Activated T-cell treated with anti-CD3 and anti-CD28 coated beads, Interleukin-2, amount 50 U/mL, for 24 hours (primary cell): ENCODE data around the gene ZNF341.

ENCODE experiments used
- DNase-seq: peaks from one replicate; pipeline ENCODE4 v3.0.0-alpha.2; 2020
- H3K27ac Mint-ChIP-seq: 2 replicates; pipeline ENCODE4 v1.8.0; 2020; ENCODE audit warnings: mild to moderate bottlenecking, mixed read lengths
- H3K27me3 Mint-ChIP-seq: 2 replicates; pipeline ENCODE4 v1.8.0; 2020; ENCODE audit warnings: mixed read lengths
- H3K36me3 Mint-ChIP-seq: 2 replicates; pipeline ENCODE4 v1.8.0; 2020; ENCODE audit warnings: low read depth, mixed read lengths
- H3K4me1 Mint-ChIP-seq: 2 replicates; pipeline ENCODE4 v1.8.0; 2020; ENCODE audit warnings: low read depth, mixed read lengths
- H3K4me3 Mint-ChIP-seq: 2 replicates; pipeline ENCODE4 v1.8.0; 2020; ENCODE audit warnings: mild to moderate bottlenecking, moderate library complexity, mixed read lengths
- H3K9me3 Mint-ChIP-seq: 2 replicates; pipeline ENCODE4 v1.8.0; 2020; ENCODE audit warnings: mixed read lengths

Gene ZNF341

GRCh38 chr20:33765099-33765498, 33.3 kb downstream of the ZNF341 start:
- H3K9me3 Mint-ChIP-seq: no peaks in the 10 kb centered on the region
- no peak for DNase-seq
- no peaks in the 10 kb centered on the region for H3K4me1 Mint-ChIP-seq
- no peak overlapping the region for H3K27ac Mint-ChIP-seq
- no peaks in the 10 kb centered on the region for H3K27me3 Mint-ChIP-seq
- H3K4me3 Mint-ChIP-seq: no peak overlapping the region
- peaks cover 56% of the 10 kb centered on the region for H3K36me3 Mint-ChIP-seq

GRCh38 chr20:33765592-33765991, 33.8 kb downstream of the ZNF341 start:
- Mint-ChIP-seq H3K36me3 (peaks cover 59% of the 10 kb centered on the region), H3K9me3 (no peaks in the 10 kb centered on the region), H3K27ac (no peak overlapping the region), H3K4me1 (no peaks in the 10 kb centered on the region), H3K27me3 (no peaks in the 10 kb centered on the region), H3K4me3 (no peak overlapping the region)
- DNase-seq: no peak

- Mint-ChIP-seq H3K27me3 (no peaks in the 10 kb centered on the region), H3K4me3 (no peak overlapping the region), H3K4me1 (no peaks in the 10 kb centered on the region), H3K27ac (no peak overlapping the region), H3K9me3 (no peaks in the 10 kb centered on the region), H3K36me3 (peaks cover 56% of the 10 kb centered on the region)
- DNase-seq: no peak
Observed at GRCh38 chr20:33766686-33767085, 34.9 kb downstream of the ZNF341 start.

GRCh38 chr20:33767777-33768138, 36.0 kb downstream of the ZNF341 start:
- no peaks in the 10 kb centered on the region for H3K9me3 Mint-ChIP-seq
- no peak overlapping the region for H3K27ac Mint-ChIP-seq
- no peaks in the 10 kb centered on the region for H3K4me1 Mint-ChIP-seq
- no peak for DNase-seq
- H3K27me3 Mint-ChIP-seq: no peaks in the 10 kb centered on the region
- peaks cover 54% of the 10 kb centered on the region for H3K36me3 Mint-ChIP-seq
- no peak overlapping the region for H3K4me3 Mint-ChIP-seq

GRCh38 chr20:33769043-33769442, 37.2 kb downstream of the ZNF341 start:
- Mint-ChIP-seq H3K4me3 (no peak overlapping the region), H3K27me3 (no peaks in the 10 kb centered on the region), H3K36me3 (peaks cover 55% of the 10 kb centered on the region), H3K9me3 (no peaks in the 10 kb centered on the region), H3K27ac (no peak overlapping the region), H3K4me1 (peaks cover 9% of the 10 kb centered on the region)
- no peak for DNase-seq

GRCh38 chr20:33770005-33770404, 38.2 kb downstream of the ZNF341 start:
- H3K27ac Mint-ChIP-seq: no peak overlapping the region
- H3K36me3 Mint-ChIP-seq: peaks cover 57% of the 10 kb centered on the region
- DNase-seq: no peak
- H3K4me1 Mint-ChIP-seq: peaks cover 10% of the 10 kb centered on the region
- no peaks in the 10 kb centered on the region for H3K27me3 Mint-ChIP-seq
- H3K4me3 Mint-ChIP-seq: no peak overlapping the region
- no peaks in the 10 kb centered on the region for H3K9me3 Mint-ChIP-seq

- H3K27ac Mint-ChIP-seq: no peak overlapping the region
- no peak for DNase-seq
- H3K4me3 Mint-ChIP-seq: no peak overlapping the region
- H3K27me3 Mint-ChIP-seq: no peaks in the 10 kb centered on the region
- peaks cover 44% of the 10 kb centered on the region for H3K36me3 Mint-ChIP-seq
- H3K4me1 Mint-ChIP-seq: peaks cover 10% of the 10 kb centered on the region
- H3K9me3 Mint-ChIP-seq: no peaks in the 10 kb centered on the region
Observed at GRCh38 chr20:33771938-33772337, 40.1 kb downstream of the ZNF341 start.

GRCh38 chr20:33772439-33772838, 40.6 kb downstream of the ZNF341 start:
- DNase-seq: no peak
- Mint-ChIP-seq H3K36me3 (peaks cover 39% of the 10 kb centered on the region), H3K27me3 (no peaks in the 10 kb centered on the region), H3K9me3 (no peaks in the 10 kb centered on the region), H3K27ac (no peak overlapping the region), H3K4me3 (no peak overlapping the region), H3K4me1 (peaks cover 10% of the 10 kb centered on the region)

- H3K9me3 Mint-ChIP-seq: no peaks in the 10 kb centered on the region
- no peak for DNase-seq
- no peak overlapping the region for H3K4me3 Mint-ChIP-seq
- peaks cover 15% of the 10 kb centered on the region for H3K4me1 Mint-ChIP-seq
- peak overlapping the region; percentile 18 for H3K27ac Mint-ChIP-seq
- peaks cover 34% of the 10 kb centered on the region for H3K36me3 Mint-ChIP-seq
- no peaks in the 10 kb centered on the region for H3K27me3 Mint-ChIP-seq
Observed at GRCh38 chr20:33773412-33774089, 41.8 kb downstream of the ZNF341 start.

GRCh38 chr20:33777816-33778215, 46.0 kb downstream of the ZNF341 start:
- H3K27me3 Mint-ChIP-seq: no peaks in the 10 kb centered on the region
- peaks cover 23% of the 10 kb centered on the region for H3K36me3 Mint-ChIP-seq
- no peak for DNase-seq
- H3K4me1 Mint-ChIP-seq: peaks cover 22% of the 10 kb centered on the region
- H3K27ac Mint-ChIP-seq: peak overlapping the region; percentile 86
- H3K4me3 Mint-ChIP-seq: no peak overlapping the region
- H3K9me3 Mint-ChIP-seq: no peaks in the 10 kb centered on the region

- no peak overlapping the region for H3K27ac Mint-ChIP-seq
- peaks cover 18% of the 10 kb centered on the region for H3K36me3 Mint-ChIP-seq
- H3K27me3 Mint-ChIP-seq: no peaks in the 10 kb centered on the region
- DNase-seq: no peak
- no peaks in the 10 kb centered on the region for H3K9me3 Mint-ChIP-seq
- H3K4me1 Mint-ChIP-seq: peaks cover 16% of the 10 kb centered on the region
- no peak overlapping the region for H3K4me3 Mint-ChIP-seq
Observed at GRCh38 chr20:33781133-33781532, 49.3 kb downstream of the ZNF341 start.

GRCh38 chr20:33781945-33782344, 50.1 kb downstream of the ZNF341 start:
- peaks cover 18% of the 10 kb centered on the region for H3K4me1 Mint-ChIP-seq
- H3K9me3 Mint-ChIP-seq: no peaks in the 10 kb centered on the region
- no peaks in the 10 kb centered on the region for H3K27me3 Mint-ChIP-seq
- H3K4me3 Mint-ChIP-seq: no peak overlapping the region
- H3K36me3 Mint-ChIP-seq: peaks cover 20% of the 10 kb centered on the region
- no peak overlapping the region for H3K27ac Mint-ChIP-seq
- DNase-seq: no peak

- H3K36me3 Mint-ChIP-seq: peaks cover 17% of the 10 kb centered on the region
- no peak overlapping the region for H3K27ac Mint-ChIP-seq
- H3K9me3 Mint-ChIP-seq: no peaks in the 10 kb centered on the region
- H3K27me3 Mint-ChIP-seq: no peaks in the 10 kb centered on the region
- DNase-seq: no peak
- no peak overlapping the region for H3K4me3 Mint-ChIP-seq
- peaks cover 19% of the 10 kb centered on the region for H3K4me1 Mint-ChIP-seq
Observed at GRCh38 chr20:33783256-33783655, 51.5 kb downstream of the ZNF341 start.

- Mint-ChIP-seq H3K4me1 (peaks cover 14% of the 10 kb centered on the region), H3K27me3 (no peaks in the 10 kb centered on the region), H3K9me3 (no peaks in the 10 kb centered on the region), H3K4me3 (no peak overlapping the region), H3K27ac (no peak overlapping the region), H3K36me3 (peaks cover 20% of the 10 kb centered on the region)
- DNase-seq: no peak
Observed at GRCh38 chr20:33783818-33784217, 52.0 kb downstream of the ZNF341 start.

GRCh38 chr20:33784225-33784624, 52.4 kb downstream of the ZNF341 start:
- peaks cover 11% of the 10 kb centered on the region for H3K4me1 Mint-ChIP-seq
- no peak overlapping the region for H3K27ac Mint-ChIP-seq
- H3K4me3 Mint-ChIP-seq: no peak overlapping the region
- no peaks in the 10 kb centered on the region for H3K27me3 Mint-ChIP-seq
- peaks cover 20% of the 10 kb centered on the region for H3K36me3 Mint-ChIP-seq
- no peak for DNase-seq
- H3K9me3 Mint-ChIP-seq: no peaks in the 10 kb centered on the region

GRCh38 chr20:33785503-33785902, 53.7 kb downstream of the ZNF341 start:
- Mint-ChIP-seq H3K9me3 (no peaks in the 10 kb centered on the region), H3K4me3 (no peak overlapping the region), H3K27me3 (no peaks in the 10 kb centered on the region), H3K27ac (no peak overlapping the region), H3K4me1 (peaks cover 11% of the 10 kb centered on the region), H3K36me3 (peaks cover 31% of the 10 kb centered on the region)
- no peak for DNase-seq
